Neural crest cell (in vitro differentiated cells): ENCODE results near the gene CTNNA3. TPM values are rescaled to one million over a fixed set of nuclear protein-coding genes. Genes with fewer than 3 reads are reported as not detected.

ENCODE experiments used
- DNase-seq: peaks from one replicate; pipeline ENCODE4 v3.0.0; 2021; ENCODE audit warnings: low read depth, mixed read lengths, low spot score
- H3K27ac Mint-ChIP-seq: one replicate; pipeline ENCODE4 v1.8.0; 2021; ENCODE audit warnings: mild to moderate bottlenecking, mixed read lengths; ENCODE audit not compliant: unreplicated experiment
- H3K27me3 Mint-ChIP-seq: 2 replicates; pipeline ENCODE4 v1.8.0; 2021; ENCODE audit warnings: low read depth, mild to moderate bottlenecking, mixed read lengths
- H3K36me3 Mint-ChIP-seq: 2 replicates; pipeline ENCODE4 v1.8.0; 2021; ENCODE audit warnings: low read depth, mild to moderate bottlenecking, mixed read lengths
- H3K4me1 Mint-ChIP-seq: 2 replicates; pipeline ENCODE4 v1.8.0; 2021; ENCODE audit warnings: mixed read lengths
- H3K4me3 Mint-ChIP-seq: one replicate; pipeline ENCODE4 v1.8.0; 2021; ENCODE audit warnings: mild to moderate bottlenecking, mixed read lengths
- H3K9me3 Mint-ChIP-seq: 2 replicates; pipeline ENCODE4 v1.8.0; 2021; ENCODE audit warnings: mixed read lengths
- total RNA-seq: library from RNA; stranded (reverse); gene quantifications from 2 replicates; pipeline ENCODE4 v1.2.1, GENCODE V29; 2021
- TF ChIP-seq, protein P1 (sequence below): fragments of 200-600 bp; sonication (generic); conservative IDR thresholded peaks from 2 replicates; pipeline ENCODE4 v1.5.0; 2021; ENCODE audit warnings: antibody characterized with exemption, mild to moderate bottlenecking

The CTNNA3 gene
- total RNA-seq, 1 donor from 2014 or later: 4.7 TPM

DNA sequence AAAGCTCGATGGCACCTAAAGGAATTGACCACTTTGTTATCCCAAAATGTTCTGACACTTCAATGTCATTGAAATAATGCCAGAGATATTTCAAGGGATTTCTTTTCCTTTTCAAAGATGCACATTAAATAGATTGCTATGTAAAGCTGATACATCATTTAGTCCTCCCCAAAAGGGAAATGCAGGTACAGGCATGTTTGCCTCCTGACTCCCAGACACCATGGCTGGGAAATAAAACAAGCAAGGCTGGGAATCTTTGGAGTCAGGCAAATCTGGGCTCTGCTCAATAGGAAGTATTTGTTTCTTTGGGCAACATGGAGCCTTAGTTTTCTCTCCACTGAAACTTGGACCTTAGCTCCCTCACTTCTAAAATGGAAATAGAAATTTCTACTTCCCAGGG, 1000.9 kb downstream of the CTNNA3 start:
- H3K4me3 Mint-ChIP-seq: no peak overlapping the region
- peaks cover 2% of the 10 kb centered on the region for H3K36me3 Mint-ChIP-seq
- TF ChIP-seq, protein P1, sequence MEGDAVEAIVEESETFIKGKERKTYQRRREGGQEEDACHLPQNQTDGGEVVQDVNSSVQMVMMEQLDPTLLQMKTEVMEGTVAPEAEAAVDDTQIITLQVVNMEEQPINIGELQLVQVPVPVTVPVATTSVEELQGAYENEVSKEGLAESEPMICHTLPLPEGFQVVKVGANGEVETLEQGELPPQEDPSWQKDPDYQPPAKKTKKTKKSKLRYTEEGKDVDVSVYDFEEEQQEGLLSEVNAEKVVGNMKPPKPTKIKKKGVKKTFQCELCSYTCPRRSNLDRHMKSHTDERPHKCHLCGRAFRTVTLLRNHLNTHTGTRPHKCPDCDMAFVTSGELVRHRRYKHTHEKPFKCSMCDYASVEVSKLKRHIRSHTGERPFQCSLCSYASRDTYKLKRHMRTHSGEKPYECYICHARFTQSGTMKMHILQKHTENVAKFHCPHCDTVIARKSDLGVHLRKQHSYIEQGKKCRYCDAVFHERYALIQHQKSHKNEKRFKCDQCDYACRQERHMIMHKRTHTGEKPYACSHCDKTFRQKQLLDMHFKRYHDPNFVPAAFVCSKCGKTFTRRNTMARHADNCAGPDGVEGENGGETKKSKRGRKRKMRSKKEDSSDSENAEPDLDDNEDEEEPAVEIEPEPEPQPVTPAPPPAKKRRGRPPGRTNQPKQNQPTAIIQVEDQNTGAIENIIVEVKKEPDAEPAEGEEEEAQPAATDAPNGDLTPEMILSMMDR: no peak
- DNase-seq: no peak
- H3K4me1 Mint-ChIP-seq: no peaks in the 10 kb centered on the region
- no peak overlapping the region for H3K27ac Mint-ChIP-seq
- H3K9me3 Mint-ChIP-seq: peaks cover 5% of the 10 kb centered on the region
- H3K27me3 Mint-ChIP-seq: no peaks in the 10 kb centered on the region

DNA sequence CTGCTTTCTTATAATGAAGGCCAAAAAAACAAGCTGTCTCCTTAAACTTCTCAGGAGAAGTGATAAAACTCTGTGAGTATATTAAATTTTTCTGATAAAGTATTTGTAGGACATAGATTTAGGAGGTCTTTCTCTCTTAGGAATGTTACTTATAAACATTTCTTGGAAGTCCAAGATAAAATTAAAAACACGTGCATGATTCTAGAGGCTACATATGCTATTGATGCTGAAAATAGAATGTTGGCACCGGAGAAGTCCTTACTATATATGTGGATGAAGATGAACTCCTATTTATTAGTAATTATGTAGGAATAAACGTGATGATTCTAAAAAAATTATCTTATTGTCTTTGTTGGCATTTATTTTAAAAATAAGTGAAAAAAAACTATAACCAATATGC, 1011.4 kb downstream of the CTNNA3 start:
- no peaks in the 10 kb centered on the region for H3K36me3 Mint-ChIP-seq
- no peaks in the 10 kb centered on the region for H3K4me1 Mint-ChIP-seq
- H3K27ac Mint-ChIP-seq: no peak overlapping the region
- no peaks in the 10 kb centered on the region for H3K27me3 Mint-ChIP-seq
- H3K4me3 Mint-ChIP-seq: no peak overlapping the region
- TF ChIP-seq, protein P1: no peak
- no peak for DNase-seq
- peaks cover 6% of the 10 kb centered on the region for H3K9me3 Mint-ChIP-seq

DNA sequence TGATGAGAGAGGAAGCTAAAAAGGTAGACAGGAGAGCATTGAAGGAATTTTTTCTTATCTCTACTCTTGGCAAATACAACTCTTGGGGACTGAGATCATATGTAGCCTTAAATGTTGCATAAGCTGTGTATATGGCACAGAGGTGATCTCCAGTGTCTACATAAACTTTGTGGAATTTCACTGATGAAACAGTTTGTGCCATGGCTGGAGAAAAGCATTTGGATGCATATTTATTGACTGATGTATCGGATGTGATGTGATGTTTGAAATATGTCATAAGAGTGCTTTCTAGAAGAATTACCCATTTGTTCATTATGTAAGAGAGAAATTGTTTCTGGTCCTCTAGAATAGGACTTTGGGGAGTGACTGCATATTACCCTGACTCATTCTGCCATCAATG, 1015.1 kb downstream of the CTNNA3 start:
- DNase-seq: no peak
- TF ChIP-seq, protein P1: no peak
- Mint-ChIP-seq H3K4me3 (no peak overlapping the region), H3K27me3 (no peaks in the 10 kb centered on the region), H3K9me3 (no peaks in the 10 kb centered on the region), H3K4me1 (no peaks in the 10 kb centered on the region), H3K36me3 (no peaks in the 10 kb centered on the region), H3K27ac (no peak overlapping the region)

DNA sequence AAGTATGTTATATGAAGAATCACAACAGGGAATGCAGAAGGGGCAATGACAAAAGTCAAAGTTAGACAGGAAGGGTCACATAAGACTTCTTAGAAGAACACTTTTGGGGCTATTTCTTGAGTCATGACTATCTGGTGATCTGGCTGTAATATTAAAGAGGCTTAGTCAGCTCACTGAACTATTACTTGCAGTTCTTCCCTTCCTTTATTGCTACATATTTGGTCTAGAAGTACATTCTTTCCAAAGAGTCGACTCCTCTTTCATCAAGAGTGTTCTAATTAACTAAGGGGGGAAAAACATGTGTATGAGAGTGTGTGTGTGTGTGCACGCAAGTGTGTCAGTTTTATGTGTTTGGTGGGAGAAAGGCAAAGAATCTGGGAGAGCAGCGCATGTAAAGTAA, 1017.5 kb downstream of the CTNNA3 start:
- Mint-ChIP-seq H3K27me3 (no peaks in the 10 kb centered on the region), H3K27ac (no peak overlapping the region), H3K9me3 (no peaks in the 10 kb centered on the region), H3K36me3 (no peaks in the 10 kb centered on the region), H3K4me1 (no peaks in the 10 kb centered on the region), H3K4me3 (no peak overlapping the region)
- TF ChIP-seq, protein P1: no peak
- no peak for DNase-seq

DNA sequence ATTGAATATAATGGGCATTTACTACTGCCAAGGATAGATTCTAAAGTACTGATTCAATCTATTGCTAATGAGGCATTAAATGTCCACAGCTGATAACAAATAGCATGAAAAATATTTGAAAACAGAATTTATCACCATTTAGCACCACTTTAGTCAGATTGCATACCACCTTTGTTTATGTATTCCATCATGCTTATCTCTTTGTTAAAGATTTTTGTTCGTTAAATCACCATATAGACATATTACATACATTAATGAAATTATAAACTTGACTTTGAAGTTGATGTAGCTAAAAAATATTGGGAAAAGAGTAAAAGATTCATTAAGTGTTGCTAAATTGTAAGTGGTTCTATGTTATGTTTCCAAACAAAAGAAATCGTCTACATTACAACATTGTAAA, 1022.9 kb downstream of the CTNNA3 start:
- TF ChIP-seq, protein P1: no peak
- no peak for DNase-seq
- no peaks in the 10 kb centered on the region for H3K4me1 Mint-ChIP-seq
- no peaks in the 10 kb centered on the region for H3K36me3 Mint-ChIP-seq
- H3K9me3 Mint-ChIP-seq: no peaks in the 10 kb centered on the region
- H3K27ac Mint-ChIP-seq: no peak overlapping the region
- H3K27me3 Mint-ChIP-seq: no peaks in the 10 kb centered on the region
- H3K4me3 Mint-ChIP-seq: no peak overlapping the region

DNA sequence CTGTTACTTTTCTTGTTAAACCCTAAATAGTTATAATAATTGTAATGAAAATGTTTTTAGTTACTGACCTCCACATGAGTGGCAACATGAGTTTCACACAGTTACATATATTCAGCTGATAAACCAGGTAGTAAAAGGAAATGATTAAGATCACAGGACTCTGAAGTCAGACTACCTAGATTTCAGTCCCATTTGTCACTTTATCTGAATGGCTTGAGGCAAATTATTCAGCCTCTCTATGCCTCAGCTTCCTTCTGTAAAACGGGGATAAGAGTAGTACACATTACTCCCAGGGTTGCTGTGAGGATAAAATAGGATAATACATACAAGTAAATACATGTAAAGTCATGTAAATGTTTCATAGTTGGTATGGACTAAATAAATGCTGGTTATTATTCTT, 1024.4 kb downstream of the CTNNA3 start:
- no peak overlapping the region for H3K27ac Mint-ChIP-seq
- TF ChIP-seq, protein P1: no peak
- no peak overlapping the region for H3K4me3 Mint-ChIP-seq
- no peaks in the 10 kb centered on the region for H3K4me1 Mint-ChIP-seq
- no peaks in the 10 kb centered on the region for H3K27me3 Mint-ChIP-seq
- H3K36me3 Mint-ChIP-seq: no peaks in the 10 kb centered on the region
- no peaks in the 10 kb centered on the region for H3K9me3 Mint-ChIP-seq
- DNase-seq: no peak
